GM18508 (cell line): ENCODE measurements around the gene PKHD1.

Source experiments
- ATAC-seq: cut with Tn5 transposase; IDR thresholded peaks from one replicate; pipeline ENCODE4 v1.9.1; 2021; ENCODE audit warnings: moderate number of reproducible peaks; ENCODE audit not compliant: insufficient read depth, unreplicated experiment

Gene PKHD1

DNA sequence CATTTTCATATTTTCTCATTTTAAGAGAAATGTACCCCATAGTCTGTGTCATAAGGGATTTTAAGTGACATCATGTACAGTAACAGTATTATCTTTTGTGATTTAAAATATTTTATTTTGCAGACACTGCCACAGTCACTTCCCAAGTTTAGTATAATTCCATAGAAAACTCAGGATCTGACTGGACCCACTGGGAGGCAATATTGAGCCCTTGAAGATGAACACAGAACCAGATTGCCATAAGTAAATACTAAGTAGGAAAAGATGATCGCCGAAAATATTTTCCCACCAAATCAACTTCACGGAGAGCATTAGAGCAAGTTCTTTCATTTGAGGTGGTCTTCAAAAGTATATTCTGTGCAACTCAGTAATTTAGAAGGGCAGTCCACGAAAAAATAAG, 17.6 kb upstream of the PKHD1 start:
- ATAC-seq = no peak

DNA sequence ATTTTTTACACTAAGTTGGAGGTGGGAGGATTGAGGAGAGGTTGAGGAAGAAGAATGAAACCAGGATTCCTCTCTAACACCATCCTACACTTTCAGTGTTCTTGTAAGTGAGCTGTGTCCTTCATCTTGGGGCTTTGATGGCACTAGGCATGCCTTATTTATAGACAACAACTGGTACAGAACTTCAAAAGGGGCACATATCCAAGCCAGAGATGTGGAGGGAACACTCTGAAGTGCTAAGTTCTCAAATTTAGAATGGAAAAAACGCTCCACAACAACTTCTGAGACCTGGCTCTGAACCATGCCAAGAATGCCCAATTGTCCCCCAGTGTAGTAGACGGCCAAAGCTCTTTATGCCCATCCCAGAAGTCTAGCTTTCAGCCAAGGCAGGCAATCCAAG, 16.2 kb upstream of the PKHD1 start:
- no peak for ATAC-seq

DNA sequence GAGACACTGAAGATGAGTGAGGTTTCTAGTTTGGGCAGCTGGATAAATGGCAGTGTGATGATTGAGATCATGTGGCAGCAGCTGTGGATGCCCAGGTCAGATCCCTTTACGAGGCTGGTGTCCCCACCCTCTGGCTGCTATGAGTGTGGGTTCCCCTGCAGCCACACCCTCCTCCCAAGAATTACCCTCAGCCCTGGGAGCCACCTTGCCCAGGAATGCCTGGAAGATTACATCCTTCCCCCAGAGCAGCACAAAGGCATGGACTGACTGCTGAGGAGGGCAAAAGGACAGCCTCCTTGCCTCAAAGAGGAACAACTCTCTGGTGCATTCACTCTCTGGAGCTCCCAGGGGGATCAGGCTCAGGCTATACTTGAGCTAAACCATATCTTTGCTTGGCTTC, 15.0 kb upstream of the PKHD1 start:
- ATAC-seq = no peak

DNA sequence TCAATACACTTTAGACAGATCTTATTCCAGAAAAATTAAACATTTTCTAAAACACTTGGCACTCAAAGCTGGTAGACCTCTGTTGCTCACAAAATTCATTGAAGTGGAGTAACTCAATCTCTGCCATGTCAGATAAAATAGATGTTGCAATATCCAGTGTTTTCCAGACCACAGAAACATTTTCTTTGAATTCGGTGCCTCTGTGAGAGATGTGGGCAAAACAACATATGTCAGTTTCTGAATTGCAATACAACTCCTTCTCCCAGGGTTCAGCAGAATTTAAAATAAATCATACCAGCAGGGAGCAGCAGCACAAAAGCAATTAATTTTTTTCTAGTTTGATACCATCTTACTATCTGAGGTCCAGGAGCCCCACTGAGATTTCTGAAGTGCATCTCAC, 11.3 kb upstream of the PKHD1 start:
- ATAC-seq = no peak

DNA sequence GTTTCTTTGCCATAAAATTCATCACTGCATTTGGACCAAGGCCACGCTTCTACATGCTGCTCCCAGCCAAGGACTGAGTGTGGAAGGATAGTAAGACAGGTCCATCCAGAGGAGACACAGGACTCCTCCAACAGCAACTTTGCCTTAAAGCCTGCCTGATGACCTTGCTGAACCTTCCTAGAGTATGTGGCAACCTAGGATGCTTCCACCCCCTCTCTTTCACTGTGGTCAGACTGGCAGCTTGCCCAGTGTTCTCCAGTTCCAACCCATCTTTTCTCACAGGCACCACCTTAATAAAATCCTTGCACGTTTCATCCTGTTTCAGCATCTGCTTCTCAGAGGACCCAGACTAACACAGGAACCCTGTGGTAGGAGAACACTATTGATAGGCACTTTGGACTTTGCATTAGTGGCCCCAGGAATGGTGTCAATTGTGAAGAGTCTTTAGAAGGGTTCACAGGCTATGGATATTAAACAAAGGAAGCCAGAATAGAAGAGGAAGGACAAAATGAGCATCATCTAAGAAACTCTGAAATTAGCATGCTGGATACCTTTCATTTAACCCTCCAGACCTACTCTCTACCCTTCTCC, 2.4 kb upstream of the PKHD1 start:
- no peak for ATAC-seq

DNA sequence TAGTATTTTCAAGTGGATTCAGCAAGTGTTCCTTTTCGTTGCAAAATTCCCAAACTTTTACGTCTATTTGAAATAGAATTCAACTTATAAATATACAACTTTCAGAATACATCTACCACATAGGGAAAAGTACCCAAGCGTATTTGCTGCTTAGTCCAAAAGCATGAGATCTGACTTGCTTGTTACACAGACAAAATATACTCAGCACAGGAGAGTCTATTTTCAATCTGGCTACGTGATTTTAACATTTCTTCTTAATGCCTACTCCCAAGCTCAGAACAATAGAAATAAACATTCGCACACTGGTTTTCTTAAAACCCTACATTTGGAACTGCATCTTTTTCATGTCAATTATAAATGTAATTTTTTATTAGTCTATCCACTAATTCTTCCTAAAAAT, 672 bp downstream of the PKHD1 start:
- ATAC-seq = no peak

DNA sequence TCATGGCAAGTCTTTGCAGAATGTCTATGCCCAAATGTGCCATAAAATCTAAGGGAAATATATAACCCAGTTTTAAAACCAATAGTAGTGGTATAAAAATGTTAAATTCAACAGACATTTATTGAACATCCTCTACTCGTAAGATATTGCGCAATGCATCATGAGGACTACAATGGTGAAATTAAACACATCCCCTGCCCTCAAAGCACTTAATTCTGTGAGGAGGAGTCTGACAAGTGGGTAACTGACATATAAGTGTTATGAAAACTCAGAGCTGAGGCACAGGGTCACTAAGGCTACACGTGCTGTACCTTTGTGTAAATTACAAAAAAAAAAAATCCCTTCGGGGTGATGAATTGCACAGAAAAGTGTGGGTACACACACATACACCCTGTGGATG, 6.2 kb downstream of the PKHD1 start:
- ATAC-seq = no peak

DNA sequence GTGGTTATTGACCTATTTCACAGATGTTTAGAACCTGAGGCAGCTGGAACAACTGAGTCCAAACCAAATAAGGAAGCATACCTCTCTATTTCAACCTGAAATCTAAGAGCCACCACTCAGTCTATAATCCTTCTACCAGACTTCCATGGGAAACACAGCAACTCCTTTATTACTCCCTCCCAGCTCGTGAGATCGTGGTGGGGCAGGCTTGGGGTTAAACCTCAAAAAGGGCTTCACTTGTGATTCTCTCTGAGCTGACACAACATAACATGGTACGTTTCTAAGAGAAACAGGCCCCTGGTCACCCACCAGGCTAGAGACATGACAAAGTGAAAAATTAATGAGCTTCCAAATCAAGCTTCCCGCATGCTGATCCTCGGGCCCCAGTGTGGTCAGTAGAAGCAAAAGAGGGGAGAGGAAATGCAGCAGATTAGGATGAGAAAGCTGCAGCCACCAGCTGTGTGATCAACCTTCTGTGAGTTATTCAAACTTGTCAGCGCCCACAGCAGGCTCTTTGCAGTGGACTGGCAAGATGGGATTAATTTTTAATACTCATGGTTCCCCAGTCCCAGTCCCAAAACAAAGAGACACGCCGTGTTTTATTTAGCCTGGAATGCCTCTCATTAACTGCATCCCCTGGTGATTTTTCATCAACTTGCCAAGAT, 9.3 kb downstream of the PKHD1 start:
- ATAC-seq = no peak

DNA sequence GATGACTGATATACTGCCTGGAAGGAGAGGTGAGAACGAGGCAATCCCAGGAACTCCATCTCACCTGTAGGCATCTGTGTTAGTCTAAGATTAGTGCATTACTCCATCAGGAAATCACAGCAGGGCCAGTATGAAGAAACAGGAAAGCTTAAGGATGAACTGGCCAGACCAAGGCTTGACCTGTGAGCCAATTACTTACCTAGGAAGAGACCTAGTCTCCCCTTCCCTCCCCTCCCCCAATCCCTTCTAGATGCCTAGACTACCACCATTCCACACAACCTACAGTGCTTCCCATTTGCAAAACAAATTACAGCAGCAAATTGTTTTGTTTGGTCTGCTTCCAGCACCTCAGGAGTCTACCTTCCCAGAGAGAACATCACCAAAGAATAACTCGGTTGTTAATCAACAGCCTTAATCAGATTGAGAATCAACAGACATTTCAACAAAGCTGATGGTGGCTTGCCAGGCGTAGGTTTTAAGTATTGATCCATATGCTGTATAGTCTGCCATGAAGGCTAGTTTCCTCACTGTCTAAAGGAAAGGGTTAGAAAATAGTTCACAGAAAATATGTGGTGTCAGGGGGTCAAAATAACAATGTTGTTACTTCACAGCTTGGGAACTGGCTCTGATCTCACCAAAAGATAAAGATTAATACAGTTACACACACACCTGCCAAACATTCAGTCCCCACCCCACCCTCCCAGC, 10.1 kb downstream of the PKHD1 start:
- ATAC-seq = no peak

DNA sequence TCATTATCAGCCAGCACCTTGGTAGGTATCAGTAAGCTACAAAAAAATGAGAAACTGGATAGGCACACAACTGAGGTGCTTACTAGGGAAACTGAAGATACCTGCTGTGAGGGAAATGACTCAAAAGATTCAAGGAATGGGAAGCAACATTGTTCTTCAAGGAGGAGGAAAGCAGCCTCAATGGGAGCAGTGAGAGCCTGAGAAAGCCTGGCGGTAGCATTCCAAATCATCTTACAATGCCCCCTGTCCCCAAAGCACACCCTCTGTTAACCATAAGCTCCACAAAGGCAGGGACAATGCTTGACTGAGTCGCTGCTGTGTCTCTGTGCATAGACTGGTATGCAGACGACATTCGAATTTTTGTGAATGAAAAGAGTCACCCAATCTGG, 10.6 kb downstream of the PKHD1 start:
- no peak for ATAC-seq

DNA sequence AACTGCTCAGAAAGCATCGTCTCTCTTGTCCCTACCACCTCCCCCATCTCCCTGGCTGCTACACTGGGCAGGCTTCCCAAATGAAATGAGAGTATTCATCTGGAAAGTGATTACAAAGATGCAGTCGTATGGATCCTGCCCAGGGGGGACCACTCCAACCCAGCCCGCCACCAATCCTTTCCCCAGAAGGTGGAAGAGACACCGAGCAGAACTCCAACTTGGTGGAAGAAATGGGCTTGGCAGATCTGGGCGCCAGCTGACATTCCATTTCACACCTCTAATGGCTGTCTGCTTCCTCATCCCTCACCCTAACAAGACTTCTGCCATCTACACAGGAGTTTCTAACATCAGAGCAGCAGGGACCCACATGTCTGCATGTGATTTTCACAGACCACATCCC, 12.7 kb downstream of the PKHD1 start:
- no peak for ATAC-seq

DNA sequence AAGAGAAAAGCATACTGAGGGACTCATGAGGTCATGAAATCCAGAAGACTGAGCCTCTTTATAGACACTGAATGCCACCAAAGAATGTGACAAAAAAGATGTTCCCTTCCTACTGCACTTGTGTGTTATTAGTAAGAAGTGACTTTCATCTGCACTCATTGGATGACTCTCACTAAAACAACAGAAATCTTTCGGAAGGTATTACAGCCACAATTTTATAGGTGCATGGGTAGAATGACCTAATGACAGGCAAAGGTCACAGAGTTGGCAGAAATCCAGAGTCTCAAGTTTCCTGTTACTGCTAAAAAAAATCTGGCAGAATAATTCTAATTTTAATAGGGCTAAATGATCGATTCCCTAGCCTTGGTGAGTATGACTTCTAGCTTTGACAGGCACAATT, 13.3 kb downstream of the PKHD1 start:
- ATAC-seq = no peak

DNA sequence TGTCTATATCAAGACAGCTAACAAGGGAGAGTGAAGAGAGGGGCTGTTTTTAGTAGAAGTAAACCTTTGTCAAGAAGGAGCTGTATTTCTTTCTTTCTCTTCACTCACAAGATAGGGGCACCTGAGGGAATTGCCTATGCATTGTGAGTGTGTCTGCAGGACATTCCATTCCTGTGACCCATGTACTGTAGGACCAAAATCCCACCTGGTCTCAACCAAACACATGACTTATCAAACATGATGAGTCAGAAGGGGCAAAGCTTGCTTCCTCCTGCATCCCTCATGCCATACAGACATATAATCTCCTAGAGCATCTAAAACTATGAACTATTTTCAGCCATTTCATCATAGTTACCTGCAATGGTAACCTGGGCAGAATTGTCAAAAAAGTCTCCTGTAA, 21.8 kb downstream of the PKHD1 start:
- no peak for ATAC-seq

DNA sequence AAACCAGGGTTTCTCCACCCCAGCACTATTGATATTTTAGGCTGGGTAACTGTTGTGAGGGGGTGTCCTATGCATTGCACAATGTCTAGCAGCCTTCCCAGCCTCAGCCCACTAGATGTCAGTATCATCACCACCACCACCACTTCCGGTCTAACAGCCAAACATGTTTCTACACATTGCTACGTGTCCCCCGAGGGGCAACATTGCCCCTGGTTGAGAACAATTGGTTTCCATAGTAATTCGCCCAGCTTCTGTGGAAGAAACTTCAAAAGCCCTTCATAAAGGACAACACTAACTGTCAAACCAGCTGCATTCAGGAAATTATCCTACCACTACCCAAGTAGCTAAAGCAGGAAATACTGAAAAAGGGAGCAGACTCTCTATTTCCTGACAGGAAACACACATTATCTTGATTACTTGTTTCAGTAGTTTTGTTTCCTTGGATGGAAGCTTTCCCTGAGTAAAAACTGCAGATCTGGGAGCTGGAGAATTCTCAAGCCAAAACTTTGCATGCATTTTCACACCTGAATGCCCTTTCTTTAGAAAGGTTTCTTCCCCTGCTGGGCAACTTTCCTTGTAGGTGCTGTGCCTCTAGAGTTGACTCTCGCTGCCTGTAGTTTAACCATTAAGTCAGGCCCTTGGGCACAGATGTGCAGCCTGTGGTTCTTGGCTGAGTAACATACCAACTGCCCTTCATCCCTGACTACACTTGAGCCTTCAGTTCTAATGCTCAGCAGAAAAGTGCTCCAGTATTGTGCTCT, 23.6 kb downstream of the PKHD1 start:
- peak; percentile 95 for ATAC-seq

DNA sequence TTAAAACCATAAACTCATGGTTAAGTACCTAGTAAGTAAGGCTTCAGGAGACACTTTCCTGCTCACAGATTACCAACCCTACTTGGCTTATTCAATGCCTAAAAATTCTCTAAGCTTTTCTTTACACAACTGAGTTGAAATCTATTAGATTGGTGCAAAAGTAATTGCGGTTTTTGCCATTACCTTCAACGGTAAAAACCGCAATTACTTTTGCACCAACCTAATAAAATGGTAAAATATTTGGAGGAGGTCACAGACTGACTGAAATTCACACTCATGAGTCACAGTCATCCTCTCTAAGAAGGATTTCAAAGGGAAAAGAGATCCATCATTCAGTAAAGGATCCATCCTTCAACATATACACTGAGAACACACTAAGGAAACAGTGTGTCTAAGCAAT, 25.9 kb downstream of the PKHD1 start:
- ATAC-seq = no peak

DNA sequence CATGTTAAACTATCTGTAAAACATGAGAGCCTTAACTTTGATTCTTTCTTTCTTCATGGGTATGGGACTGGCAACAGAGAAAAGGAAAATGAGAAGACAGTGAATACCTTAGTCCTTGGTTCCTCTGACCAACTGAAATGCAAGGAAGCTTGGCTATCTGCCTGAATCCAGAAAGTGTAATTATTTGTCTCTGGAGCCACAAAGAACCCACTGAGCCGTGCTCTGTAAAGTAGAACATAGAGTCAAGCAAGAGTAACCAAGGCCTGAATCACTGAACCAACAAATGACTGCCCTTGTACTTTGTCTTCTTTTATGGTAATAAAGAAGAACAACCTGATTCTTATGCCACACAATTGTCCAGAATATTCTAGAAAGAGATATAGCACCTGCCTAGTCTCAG, 27.6 kb downstream of the PKHD1 start:
- ATAC-seq = no peak

DNA sequence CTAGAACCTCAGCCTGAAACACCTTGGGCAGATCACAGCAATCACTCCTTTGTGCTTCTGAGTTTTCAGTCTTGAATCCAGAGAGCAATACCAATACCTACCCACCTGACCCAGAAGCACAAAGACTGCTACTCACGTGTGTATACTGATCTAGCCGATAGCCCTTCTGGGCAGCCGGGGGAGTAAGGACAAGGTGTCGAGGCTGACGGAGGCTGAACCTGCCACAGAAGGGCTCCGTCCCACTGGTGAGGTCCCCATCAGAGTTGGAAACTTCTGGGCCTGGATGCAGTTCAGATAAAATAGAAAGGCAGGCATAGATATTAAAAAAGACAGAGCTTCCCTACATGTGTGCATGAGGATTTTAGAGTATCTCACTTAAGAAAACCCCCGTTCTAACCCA, 32.0 kb downstream of the PKHD1 start:
- ATAC-seq = no peak

DNA sequence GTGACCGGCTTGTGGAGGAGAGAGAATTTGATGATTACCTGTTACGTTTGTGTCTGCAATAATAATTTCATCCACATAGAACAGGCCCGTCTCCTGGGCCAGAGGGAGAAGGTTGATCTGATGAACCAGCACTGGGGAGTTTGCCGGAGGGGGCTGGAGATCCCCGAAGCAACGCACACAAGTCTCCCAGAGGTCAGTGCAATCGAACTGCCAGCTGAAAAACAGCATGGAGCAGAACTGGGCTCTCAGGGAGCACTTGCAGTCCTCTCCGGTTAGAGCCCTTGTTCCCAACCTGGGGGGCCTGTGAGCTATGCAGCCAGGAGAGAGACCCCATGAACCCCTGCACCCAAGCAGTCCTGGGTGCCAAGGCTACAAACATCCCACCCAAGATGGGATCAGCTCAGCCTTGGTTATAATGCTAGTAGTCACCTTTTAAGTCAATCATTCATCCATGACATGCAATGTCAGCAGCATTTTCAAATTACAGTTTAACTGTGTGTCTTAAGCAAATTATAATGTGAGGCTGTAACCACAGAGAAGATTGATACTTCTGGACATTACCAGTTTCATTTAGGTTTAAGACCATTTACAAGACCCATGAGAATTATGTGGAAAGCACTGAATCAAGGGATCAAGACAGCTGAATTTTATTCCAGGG, 34.2 kb downstream of the PKHD1 start:
- no peak for ATAC-seq

DNA sequence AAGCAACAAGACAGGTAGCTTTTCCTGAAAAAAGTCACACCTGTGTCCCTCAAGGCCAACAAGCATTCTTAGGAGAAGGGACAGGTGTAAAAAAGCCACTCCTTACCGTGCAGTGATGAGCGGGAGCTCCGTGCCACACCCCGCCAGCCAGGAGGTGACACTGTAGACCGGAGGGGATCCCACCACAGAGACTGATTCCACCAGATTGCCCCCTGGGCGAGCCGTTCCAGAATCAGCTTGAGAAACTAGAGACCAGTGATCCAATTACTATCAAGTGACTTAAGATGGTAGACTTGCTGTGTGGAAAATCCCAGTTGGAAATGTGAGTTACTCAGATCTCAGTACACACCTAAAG, 37.4 kb downstream of the PKHD1 start:
- no peak for ATAC-seq

DNA sequence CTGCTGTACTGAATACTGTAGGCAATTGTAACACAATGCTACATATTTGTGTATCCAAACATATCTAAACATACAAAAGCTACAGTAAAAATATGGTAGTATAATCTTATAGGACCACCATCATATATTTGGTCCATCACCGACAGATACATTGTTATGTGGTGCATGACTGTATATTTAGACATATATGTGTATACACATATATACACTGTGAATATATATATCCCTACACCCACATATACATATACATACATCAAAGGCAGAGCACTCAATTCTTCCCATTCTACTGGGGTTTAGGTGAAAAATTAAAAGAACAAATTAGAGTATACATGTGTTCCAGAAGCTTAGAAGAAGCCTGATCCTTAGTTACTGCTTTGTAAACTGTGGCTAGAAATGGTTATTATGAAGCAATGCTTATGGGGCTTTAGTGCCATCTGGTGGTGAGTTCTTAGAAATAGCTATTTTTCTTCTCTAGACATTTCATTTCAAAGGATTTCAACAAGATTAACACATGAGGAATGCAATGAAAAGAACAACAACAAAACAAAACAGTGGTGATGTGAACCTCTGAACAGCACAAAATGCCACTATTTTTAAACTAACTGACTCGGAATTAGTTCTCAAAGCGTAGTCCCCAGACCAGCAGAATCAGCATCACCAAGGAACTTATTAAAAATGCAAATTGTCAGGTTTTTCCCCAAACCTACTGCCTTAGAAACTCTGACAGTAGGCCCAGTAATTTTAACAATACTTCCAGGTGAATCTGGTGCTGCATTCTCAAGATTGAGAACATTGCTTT, 38.0 kb downstream of the PKHD1 start:
- no peak for ATAC-seq
